ENCODE results near the gene KIF26B. TPM values are rescaled to one million over a fixed set of nuclear protein-coding genes. Genes with fewer than 3 reads are reported as not detected.

The KIF26B gene
- total RNA-seq, 1 donor from 2014 or later, result 8.8 TPM

DNA sequence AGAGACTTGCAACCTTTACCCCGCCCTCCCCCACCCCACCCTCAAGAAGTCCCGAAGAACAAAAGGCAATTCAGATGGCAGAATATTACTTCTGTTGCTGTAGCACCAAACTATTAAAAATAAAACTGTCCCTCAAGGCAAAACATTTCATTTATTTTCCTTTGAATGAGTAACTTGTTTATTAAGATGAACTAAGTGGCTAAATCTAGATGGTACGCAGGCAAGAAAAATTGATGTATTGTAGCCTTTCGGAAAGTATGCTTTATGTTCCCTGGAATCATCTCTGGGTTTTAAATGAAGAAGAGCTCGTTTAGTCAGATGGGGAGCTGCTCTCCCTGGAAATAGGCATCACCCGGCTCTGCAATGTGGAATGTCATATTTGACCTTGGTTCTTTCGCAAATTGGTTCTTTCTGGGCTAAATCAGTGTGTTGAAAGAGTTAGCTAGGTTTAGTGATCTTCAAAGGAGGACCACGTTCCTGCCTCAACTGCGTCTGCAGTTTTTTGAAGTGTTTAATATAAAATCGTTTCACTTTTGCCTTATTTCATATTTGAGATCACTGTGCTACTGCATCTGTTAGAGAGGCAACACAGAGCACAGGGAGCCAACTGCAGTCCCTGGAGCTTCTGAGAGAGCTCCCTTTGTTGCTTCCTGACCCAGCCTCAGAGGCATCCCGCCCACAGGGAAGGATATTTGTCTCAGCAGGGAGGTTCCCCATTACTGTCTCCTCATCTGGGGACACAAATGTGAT, 61.8 kb downstream of the KIF26B start:
- no peak for DNase-seq (ENCODE audit: extremely low spot score, unreplicated experiment)
- Mint-ChIP-seq H3K27me3 (ENCODE audit: unreplicated experiment) (no peaks in the 10 kb centered on the region), H3K27ac (ENCODE audit: unreplicated experiment) (no peak overlapping the region), H3K4me1 (ENCODE audit: unreplicated experiment) (peaks cover 16% of the 10 kb centered on the region), H3K9me3 (ENCODE audit: unreplicated experiment) (no peaks in the 10 kb centered on the region), H3K36me3 (ENCODE audit: unreplicated experiment) (no peaks in the 10 kb centered on the region), H3K4me3 (ENCODE audit: unreplicated experiment) (no peak overlapping the region)
- TF ChIP-seq, protein P1, sequence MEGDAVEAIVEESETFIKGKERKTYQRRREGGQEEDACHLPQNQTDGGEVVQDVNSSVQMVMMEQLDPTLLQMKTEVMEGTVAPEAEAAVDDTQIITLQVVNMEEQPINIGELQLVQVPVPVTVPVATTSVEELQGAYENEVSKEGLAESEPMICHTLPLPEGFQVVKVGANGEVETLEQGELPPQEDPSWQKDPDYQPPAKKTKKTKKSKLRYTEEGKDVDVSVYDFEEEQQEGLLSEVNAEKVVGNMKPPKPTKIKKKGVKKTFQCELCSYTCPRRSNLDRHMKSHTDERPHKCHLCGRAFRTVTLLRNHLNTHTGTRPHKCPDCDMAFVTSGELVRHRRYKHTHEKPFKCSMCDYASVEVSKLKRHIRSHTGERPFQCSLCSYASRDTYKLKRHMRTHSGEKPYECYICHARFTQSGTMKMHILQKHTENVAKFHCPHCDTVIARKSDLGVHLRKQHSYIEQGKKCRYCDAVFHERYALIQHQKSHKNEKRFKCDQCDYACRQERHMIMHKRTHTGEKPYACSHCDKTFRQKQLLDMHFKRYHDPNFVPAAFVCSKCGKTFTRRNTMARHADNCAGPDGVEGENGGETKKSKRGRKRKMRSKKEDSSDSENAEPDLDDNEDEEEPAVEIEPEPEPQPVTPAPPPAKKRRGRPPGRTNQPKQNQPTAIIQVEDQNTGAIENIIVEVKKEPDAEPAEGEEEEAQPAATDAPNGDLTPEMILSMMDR (IDR thresholded peaks at IDR 0.05), result no peak

DNA sequence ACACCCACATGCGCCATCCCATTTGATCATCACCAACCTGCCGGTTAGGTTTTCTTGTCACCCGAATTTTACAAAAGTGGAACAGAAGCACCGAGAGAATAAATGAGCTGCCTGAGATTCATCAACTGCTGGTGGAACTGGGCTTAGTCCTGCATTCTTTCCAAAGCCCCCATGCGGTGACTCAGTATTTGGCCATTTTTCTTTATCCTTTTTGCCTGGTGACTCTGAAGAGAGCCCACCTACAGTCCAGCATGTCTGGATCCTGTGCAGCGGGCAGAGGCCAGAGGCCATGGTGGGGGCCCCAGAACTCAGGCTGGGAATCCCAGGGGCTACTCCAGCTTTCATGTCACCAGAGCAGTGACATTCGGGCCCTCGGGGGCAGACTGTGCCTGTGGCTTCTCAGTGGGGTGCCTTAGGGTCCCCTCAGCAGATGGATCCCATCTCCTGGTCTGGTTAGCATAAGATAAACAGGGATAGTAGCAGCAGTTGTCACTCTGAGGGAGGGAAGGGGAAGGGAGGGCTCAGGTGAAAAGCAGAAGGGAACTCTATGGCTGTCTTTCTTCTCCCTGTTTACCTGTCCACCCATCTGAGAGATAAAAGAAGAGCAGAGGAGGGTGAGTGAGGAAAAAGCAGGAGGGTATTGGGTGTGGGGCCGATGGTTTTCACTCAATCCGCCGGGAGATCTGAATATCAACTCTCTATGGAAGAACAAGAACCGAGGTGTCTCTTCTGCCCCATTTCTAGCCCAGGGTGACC, 63.2 kb downstream of the KIF26B start:
- no peaks in the 10 kb centered on the region for H3K9me3 Mint-ChIP-seq (ENCODE audit: unreplicated experiment)
- TF ChIP-seq, protein P1 (IDR thresholded peaks at IDR 0.05), result no peak
- no peaks in the 10 kb centered on the region for H3K27me3 Mint-ChIP-seq (ENCODE audit: unreplicated experiment)

DNA sequence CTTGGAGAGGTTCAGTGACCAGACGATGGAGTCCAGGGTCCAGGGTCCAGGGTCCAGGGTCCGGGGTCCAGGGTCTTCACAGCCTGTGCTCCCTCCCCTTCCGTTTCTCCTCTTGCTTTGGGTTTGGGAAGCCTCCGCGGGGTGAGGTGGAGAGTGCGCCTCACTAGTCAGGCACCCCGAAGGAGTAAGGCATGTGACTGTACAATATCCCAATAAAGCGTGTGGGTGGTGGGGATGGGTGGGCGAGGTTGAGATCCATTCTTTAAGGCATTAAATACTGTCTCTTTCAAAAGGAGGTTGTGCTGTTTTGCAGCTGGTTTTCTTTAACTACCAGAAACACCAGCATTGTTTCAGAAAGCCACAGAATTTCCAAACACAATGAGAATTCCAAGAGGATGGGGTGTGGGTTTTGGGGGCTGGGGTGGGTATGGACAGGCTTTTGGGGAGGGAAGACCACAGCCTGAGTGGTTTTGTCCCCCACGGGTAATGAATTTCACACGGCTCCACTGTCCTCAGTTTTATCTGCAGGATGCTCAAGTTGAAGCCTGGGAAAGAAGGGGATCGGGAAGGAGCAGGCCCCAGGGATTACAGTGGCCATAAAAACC, 65.7 kb downstream of the KIF26B start:
- Mint-ChIP-seq H3K9me3 (ENCODE audit: unreplicated experiment) (no peaks in the 10 kb centered on the region), H3K4me1 (ENCODE audit: unreplicated experiment) (peaks cover 35% of the 10 kb centered on the region), H3K27me3 (ENCODE audit: unreplicated experiment) (no peaks in the 10 kb centered on the region), H3K36me3 (ENCODE audit: unreplicated experiment) (no peaks in the 10 kb centered on the region), H3K4me3 (ENCODE audit: unreplicated experiment) (no peak overlapping the region), H3K27ac (ENCODE audit: unreplicated experiment) (no peak overlapping the region)
- TF ChIP-seq, protein P1 (IDR thresholded peaks at IDR 0.05), result no peak
- DNase-seq (ENCODE audit: extremely low spot score, unreplicated experiment), result no peak

More for the DNA sequence above, 63.2 kb downstream of the KIF26B start:
- no peak overlapping the region for H3K27ac Mint-ChIP-seq (ENCODE audit: unreplicated experiment)
- DNase-seq (ENCODE audit: extremely low spot score, unreplicated experiment), result no peak
- H3K4me1 Mint-ChIP-seq (ENCODE audit: unreplicated experiment), result peaks cover 24% of the 10 kb centered on the region
- H3K36me3 Mint-ChIP-seq (ENCODE audit: unreplicated experiment), result no peaks in the 10 kb centered on the region
- H3K4me3 Mint-ChIP-seq (ENCODE audit: unreplicated experiment), result no peak overlapping the region

DNA sequence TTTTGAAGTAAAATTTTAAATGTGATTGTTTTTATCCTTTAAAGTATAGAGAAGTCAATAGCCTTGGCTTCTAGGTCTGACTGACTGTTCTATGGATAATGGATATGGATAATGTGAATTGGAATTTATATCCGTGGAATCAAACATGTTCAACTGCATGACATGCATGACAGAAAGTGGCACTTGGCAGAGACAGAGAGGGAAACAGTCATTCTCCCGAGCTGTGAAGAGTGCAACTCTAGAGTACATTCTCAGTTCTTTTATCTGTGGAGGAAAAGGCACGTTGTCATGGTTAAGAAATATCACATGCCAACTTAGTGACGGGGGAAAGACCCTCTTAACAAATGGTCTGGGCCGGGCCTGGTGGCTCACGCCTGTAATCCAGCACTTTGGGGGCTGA, 67.0 kb downstream of the KIF26B start:
- no peak overlapping the region for H3K4me3 Mint-ChIP-seq (ENCODE audit: unreplicated experiment)
- peaks cover 29% of the 10 kb centered on the region for H3K4me1 Mint-ChIP-seq (ENCODE audit: unreplicated experiment)
- no peaks in the 10 kb centered on the region for H3K27me3 Mint-ChIP-seq (ENCODE audit: unreplicated experiment)
- DNase-seq (ENCODE audit: extremely low spot score, unreplicated experiment), result no peak
- TF ChIP-seq, protein P1 (IDR thresholded peaks at IDR 0.05), result no peak
- no peaks in the 10 kb centered on the region for H3K36me3 Mint-ChIP-seq (ENCODE audit: unreplicated experiment)
- no peaks in the 10 kb centered on the region for H3K9me3 Mint-ChIP-seq (ENCODE audit: unreplicated experiment)
- H3K27ac Mint-ChIP-seq (ENCODE audit: unreplicated experiment), result no peak overlapping the region

Data from osteocyte (in vitro differentiated cells).